SK-N-SH (cell line): ENCODE measurements around the gene HSD11B2. TPM values are rescaled to one million over a fixed set of nuclear protein-coding genes. Genes with fewer than 3 reads are reported as not detected.
A peak's percentile ranks its signal among the peaks of the same experiment; 100 is the strongest.

Experiments
- CTCF ChIA-PET: fragments of 300-600, 350-600 bp; formaldehyde crosslinking; extraction: SDS; loops from one replicate; lab custom pipeline; 2021; lab: Yijun Ruan, JAX
- POLR2A ChIA-PET: fragments of 350-600 bp; sonication (Branson Sonifier 250); formaldehyde crosslinking; extraction: SDS; loops from one replicate; lab custom pipeline; 2020; ENCODE audit warnings: antibody characterized with exemption, inconsistent platforms; lab: Yijun Ruan, JAX
- DNase-seq: peaks from one replicate; pipeline ENCODE4 v3.0.0; 2012
- H2AFZ ChIP-seq: fragments of 200-600 bp; sonication (generic); 2 replicates; pipeline ENCODE4 v1.8.1; 2016; ENCODE audit warnings: antibody characterized with exemption, mild to moderate bottlenecking, low read depth
- H3F3A ChIP-seq: fragments of 200-600 bp; sonication (generic); replicated peaks from 2 replicates; pipeline ENCODE3; 2016; ENCODE audit warnings: antibody characterized with exemption, mild to moderate bottlenecking; ENCODE audit not compliant: insufficient read depth
- H3K27ac ChIP-seq, 2 experiments: fragments of 200-500 bp in 1 of 2; fragments of 200-600 bp in 1 of 2; sonication (Bioruptor generic) in 1 of 2; sonication (generic), shearing (Covaris generic) in 1 of 2; 2 replicates each; pipeline versions ENCODE4 v1.5.1 to v1.6.1; 2014 to 2016; ENCODE audit warnings: low read depth in 2 of 2, inconsistent platforms in 1 of 2, low read length in 1 of 2, mild to moderate bottlenecking in 1 of 2, mixed read lengths in 1 of 2
- H3K27me3 ChIP-seq: fragments of 200-600 bp; sonication (generic), shearing (Covaris generic); 2 replicates; pipeline ENCODE4 v1.6.1; 2016; ENCODE audit warnings: mixed run types; ENCODE audit not compliant: insufficient read depth
- H3K36me3 ChIP-seq, 2 experiments: fragments of 200-500 bp in 1 of 2; fragments of 200-600 bp in 1 of 2; sonication (Bioruptor generic) in 1 of 2; sonication (generic) in 1 of 2; replicated peaks in 1 of 2; 2 replicates each; pipeline versions ENCODE3 to v1.5.1; 2014 to 2016; ENCODE audit warnings: low read length in 1 of 2, mild to moderate bottlenecking in 1 of 2; ENCODE audit not compliant: insufficient read depth in 2 of 2, control insufficient read depth in 1 of 2
- H3K4me1 ChIP-seq, 2 experiments: fragments of 200-500 bp in 1 of 2; fragments of 200-600 bp in 1 of 2; sonication (Bioruptor generic) in 1 of 2; sonication (generic), shearing (Covaris generic) in 1 of 2; 2 replicates each; pipeline versions ENCODE4 v1.5.1 to v1.6.1; 2014 to 2016; ENCODE audit warnings: low read depth in 1 of 2, low read length in 1 of 2, mixed run types in 1 of 2; ENCODE audit not compliant: insufficient read depth in 2 of 2, control insufficient read depth in 1 of 2
- H3K4me2 ChIP-seq: fragments of 200-600 bp; sonication (generic), shearing (Covaris generic); 2 replicates; pipeline ENCODE4 v1.6.1; 2017; ENCODE audit warnings: mixed run types
- H3K4me3 ChIP-seq, 2 experiments: fragments of 200-500 bp in 1 of 2; fragments of 200-600 bp in 1 of 2; sonication (Bioruptor generic) in 1 of 2; sonication (generic), shearing (Covaris generic) in 1 of 2; 2 replicates each; pipeline versions ENCODE4 v1.5.1 to v1.8.1; 2014 to 2016; ENCODE audit warnings: low read depth in 2 of 2, inconsistent platforms in 1 of 2, low read length in 1 of 2, mild to moderate bottlenecking in 1 of 2, mixed read lengths in 1 of 2, moderate library complexity in 1 of 2
- H3K79me2 ChIP-seq: fragments of 200-600 bp; sonication (generic); 2 replicates; pipeline ENCODE4 v1.8.1; 2017; ENCODE audit warnings: mild to moderate bottlenecking; ENCODE audit not compliant: insufficient read depth
- H3K9ac ChIP-seq: fragments of 200-600 bp; sonication (generic); 2 replicates; pipeline ENCODE4 v1.6.1; 2017; ENCODE audit warnings: mixed run types
- H3K9me2 ChIP-seq: fragments of 200-600 bp; sonication (generic); 2 replicates; pipeline ENCODE4 v1.6.1; 2017; ENCODE audit warnings: mixed run types
- H3K9me3 ChIP-seq: fragments of 200-600 bp; sonication (generic); 2 replicates; pipeline ENCODE4 v1.6.1; 2017; ENCODE audit warnings: mixed run types, mild to moderate bottlenecking, moderate library complexity
- H4K20me1 ChIP-seq: fragments of 200-600 bp; sonication (generic); 2 replicates; pipeline ENCODE4 v1.6.1; 2017; ENCODE audit warnings: mild to moderate bottlenecking, mixed run types; ENCODE audit not compliant: insufficient read depth
- CHD2 ChIP-seq: fragments of 150-350 bp; IDR thresholded peaks from 2 replicates; pipeline ENCODE4 v1.6.1; 2018; ENCODE audit warnings: low read length; ENCODE audit not compliant: partially characterized antibody
- EP300 ChIP-seq, 2 experiments: IDR thresholded peaks; 2 replicates each; pipeline versions ENCODE4 v1.4.0 to v1.6.1; 2012; ENCODE audit warnings: borderline replicate concordance in 1 of 2, low read depth in 1 of 2, low read length in 1 of 2
- EZH2phosphoT487 ChIP-seq: fragments of 200-600 bp; sonication (generic); IDR thresholded peaks from 2 replicates; pipeline ENCODE4 v1.6.1; 2017; ENCODE audit warnings: low read depth, mixed run types, mild to moderate bottlenecking, antibody characterized with exemption, moderate library complexity, borderline replicate concordance
- FOXJ3 ChIP-seq: sonication (generic); formaldehyde crosslinking; IDR thresholded peaks from 2 replicates; pipeline ENCODE4 v1.5.1; 2020; ENCODE audit warnings: mild to moderate bottlenecking, missing genetic modification reagents
- FOXM1 ChIP-seq: IDR thresholded peaks from 2 replicates; pipeline ENCODE4 v1.4.0; 2012; ENCODE audit warnings: low read depth, mild to moderate bottlenecking
- GATA2 ChIP-seq: sonication (generic); formaldehyde crosslinking; IDR thresholded peaks from 2 replicates; pipeline ENCODE4 v1.5.0; 2020; ENCODE audit warnings: mild to moderate bottlenecking, missing genetic modification reagents
- JUND ChIP-seq: IDR thresholded peaks from 2 replicates; pipeline ENCODE4 v1.4.0; 2012
- MAX ChIP-seq: IDR thresholded peaks from 2 replicates; pipeline ENCODE4 v1.4.0; 2012; ENCODE audit warnings: low read depth
- NRF1 ChIP-seq: IDR thresholded peaks from 2 replicates; pipeline ENCODE4 v1.6.1; 2012; ENCODE audit warnings: low read depth, mild to moderate bottlenecking, low read length
- PBX3 ChIP-seq: IDR thresholded peaks from 2 replicates; pipeline ENCODE4; 2012
- POLR2AphosphoS5 ChIP-seq: IDR thresholded peaks from 2 replicates; pipeline ENCODE4 v1.6.1; 2012; ENCODE audit warnings: low read depth, low read length
- RAD21 ChIP-seq: IDR thresholded peaks from 2 replicates; pipeline ENCODE4 v1.6.1; 2012; ENCODE audit warnings: mild to moderate bottlenecking, low read length
- RFX5 ChIP-seq: IDR thresholded peaks from 2 replicates; pipeline ENCODE4 v1.6.1; 2012; ENCODE audit warnings: mild to moderate bottlenecking, improper control_type of control experiment, low read length
- SIN3A ChIP-seq: IDR thresholded peaks from 2 replicates; pipeline ENCODE4 v1.6.1; 2012; ENCODE audit warnings: low read depth, mild to moderate bottlenecking, low read length, moderate library complexity, borderline replicate concordance
- TEAD4 ChIP-seq: IDR thresholded peaks from 2 replicates; pipeline ENCODE4 v1.4.0; 2012; ENCODE audit warnings: mild to moderate bottlenecking, borderline replicate concordance; ENCODE audit not compliant: insufficient read depth
- USF1 ChIP-seq: IDR thresholded peaks from 2 replicates; pipeline ENCODE4 v1.4.0; 2012; ENCODE audit warnings: low read depth, borderline replicate concordance
- WGBS: methylation state at CpG from one replicate; pipeline ENCODE4 v1.1.6; 2017; ENCODE audit warnings: low lambda C conversion rate; 5-methylcytosine and 5-hydroxymethylcytosine counted together
- polyA plus RNA-seq, 3 experiments: library from polyadenylated mRNA; depleted of rRNA; stranded (reverse); fragments of >200 nt; gene quantifications; 2 replicates each; pipeline ENCODE4 v1.2.3, GENCODE V29; 2012

Gene HSD11B2
- polyA plus RNA-seq, 1 of the 3 experiments (the other 2 are of a cell fraction) = 0.23 TPM

GRCh38 chr16:67470359-67470758, 39.4 kb downstream of the HSD11B2 start:
- Histone ChIP-seq H3K4me1 (peaks cover 3 to 13% of the 10 kb centered on the region in 2 experiments; a peak in 1 of 4 replicates), H3K4me2 (no peak overlapping the region), H3K9ac (no peak overlapping the region), H2AFZ (no peak overlapping the region), H3K79me2 (peaks cover 81% of the 10 kb centered on the region), H3K9me3 (no peaks in the 10 kb centered on the region), H4K20me1 (peaks cover 87% of the 10 kb centered on the region), H3K27ac (peak overlapping the region in 1 of 2 experiments; percentile 53; a peak in 2 of 4 replicates), H3F3A (peaks cover 7% of the 10 kb centered on the region), H3K27me3 (no peaks in the 10 kb centered on the region), H3K9me2 (no peaks in the 10 kb centered on the region), H3K4me3 (no peak overlapping the region), H3K36me3 (peaks cover 0 to 5% of the 10 kb centered on the region in 2 experiments)
- TF ChIP-seq SIN3A = no peak
- peak; percentile 23 for TF ChIP-seq CHD2
- 83% methylated on average over 4 of the region's 7 CpGs for WGBS
- ChIA-PET CTCF (interaction anchor here (0.8 to 1.5 kb wide), 7 partner anchors 10 to 315 kb away, joined by 3 to 5 read pairs (median 4); partner anchors contain the start of gene ATP6V0D1), POLR2A (interaction anchor here (0.6 to 0.9 kb wide), 2 partner anchors 11 to 578 kb away, joined by 3 to 5 read pairs; no protein-coding TSS in a partner anchor)
- peak; percentile 61 for DNase-seq

GRCh38 chr16:67471758-67472384, 41.0 kb downstream of the HSD11B2 start:
- Histone ChIP-seq H3K27ac (no peak overlapping the region), H3K27me3 (no peaks in the 10 kb centered on the region), H3F3A (peaks cover 3% of the 10 kb centered on the region), H3K4me2 (no peak overlapping the region), H3K9me3 (no peaks in the 10 kb centered on the region), H3K4me3 (no peak overlapping the region), H4K20me1 (peaks cover 88% of the 10 kb centered on the region), H3K36me3 (peaks cover 0 to 9% of the 10 kb centered on the region in 2 experiments), H3K9me2 (no peaks in the 10 kb centered on the region), H3K79me2 (peaks cover 86% of the 10 kb centered on the region), H3K4me1 (peaks cover 0 to 10% of the 10 kb centered on the region in 2 experiments; a peak in 1 of 4 replicates), H2AFZ (no peak overlapping the region), H3K9ac (no peak overlapping the region)
- 97% methylated on average over 5 of the region's 6 CpGs for WGBS
- POLR2A ChIA-PET = no interaction called here
- no peak for DNase-seq
- CTCF ChIA-PET = interaction anchor here (1.1 to 1.7 kb wide), 4 partner anchors 8 to 211 kb away, joined by 4 to 5 read pairs (median 4); no protein-coding TSS in a partner anchor
- TF ChIP-seq TEAD4 (no peak), FOXJ3 (CRISPR knock-in tag) (no peak), USF1 (no peak), RFX5 (no peak)

- no peak overlapping the region for H3K4me3 ChIP-seq
- no peak overlapping the region for H2AFZ ChIP-seq
- H3K27me3 ChIP-seq = no peaks in the 10 kb centered on the region
- CTCF ChIA-PET = interaction anchor here (1.3 to 3.3 kb wide), 5 partner anchors 10 to 214 kb away, joined by 3 to 15 read pairs (median 5); no protein-coding TSS in a partner anchor
- H3K36me3 ChIP-seq = peaks cover 0 to 14% of the 10 kb centered on the region in 2 experiments
- H4K20me1 ChIP-seq = peaks cover 82% of the 10 kb centered on the region
- no peaks in the 10 kb centered on the region for H3K9me3 ChIP-seq
- no peak for DNase-seq
- no peak overlapping the region for H3K9ac ChIP-seq
- WGBS = 89% methylated on average over 11 of the region's 11 CpGs
- H3K4me1 ChIP-seq = peaks cover 0 to 13% of the 10 kb centered on the region in 2 experiments; a peak in 1 of 4 replicates
- POLR2A ChIA-PET = no interaction called here
- H3K79me2 ChIP-seq = peaks cover 99% of the 10 kb centered on the region
- no peak overlapping the region for H3K27ac ChIP-seq
- H3K4me2 ChIP-seq = no peak overlapping the region
- H3K9me2 ChIP-seq = no peaks in the 10 kb centered on the region
- H3F3A ChIP-seq = no peaks in the 10 kb centered on the region
- TF ChIP-seq SIN3A (no peak), FOXM1 (no peak), NRF1 (no peak), JUND (no peak), EZH2phosphoT487 (no peak), CHD2 (no peak), GATA2 (CRISPR knock-in tag) (no peak), POLR2AphosphoS5 (no peak), EP300 (IDR thresholded peaks at IDR 0.05; ENCODE audit: borderline replicate concordance in 1 of 2, low read depth in 1 of 2, low read length in 1 of 2) (no peak), RAD21 (no peak), USF1 (no peak), MAX (no peak), PBX3 (no peak)
Observed at GRCh38 chr16:67474551-67475455, 43.9 kb downstream of the HSD11B2 start.
